CD4-positive, alpha-beta T cell (primary cell): ENCODE results near the gene OR51B2. TPM values are rescaled to one million over a fixed set of nuclear protein-coding genes. Genes with fewer than 3 reads are reported as not detected.

Experiments
- ATAC-seq: fragments of 200-7000 bp; cut with Tn5 transposase; one replicate; pipeline ENCODE4 v1.10.0; 2022; ENCODE audit warnings: mild to moderate bottlenecking; ENCODE audit not compliant: poor library complexity
- CTCF ChIA-PET: fragments of 350-600 bp; sonication (Branson Sonifier 250); formaldehyde crosslinking; loops from one replicate; lab custom pipeline; 2021; ENCODE audit warnings: antibody characterized with exemption, inconsistent platforms; lab: Charles Lee
- POLR2A ChIA-PET: fragments of 350-600 bp; sonication (Branson Sonifier 250); formaldehyde crosslinking; loops from one replicate; lab custom pipeline; 2021; ENCODE audit warnings: antibody characterized with exemption, inconsistent platforms; lab: Charles Lee
- DNase-seq, 14 experiments: peaks; one replicate each; pipeline ENCODE4 v3.0.0-alpha.2; 2013 to 2020; ENCODE audit warnings: mixed read lengths in 2 of 14
- H3K27ac ChIP-seq, 2 donors: one replicate each; pipeline versions ENCODE4 v1.5.1 to v1.7.0; 2013; ENCODE audit warnings: low read length in 2 of 2, low read depth in 1 of 2, mild to moderate bottlenecking in 1 of 2
- H3K27me3 ChIP-seq, 2 experiments: 1 replicate in 1 of 2; 2 replicates in 1 of 2; pipeline versions ENCODE4 v1.6.1 to v1.7.0; 2013; ENCODE audit warnings: low read length in 2 of 2, control low read depth in 1 of 2, mild to moderate bottlenecking in 1 of 2, moderate library complexity in 1 of 2; ENCODE audit not compliant: insufficient read depth in 2 of 2, control insufficient read depth in 1 of 2
- H3K36me3 ChIP-seq: one replicate; pipeline ENCODE4 v1.6.1; 2013; ENCODE audit warnings: low read length, control low read depth; ENCODE audit not compliant: insufficient read depth
- H3K4me1 ChIP-seq: one replicate; pipeline ENCODE4 v1.6.1; 2013; ENCODE audit warnings: low read length, control low read depth; ENCODE audit not compliant: insufficient read depth
- H3K4me3 ChIP-seq: one replicate; pipeline ENCODE4 v1.5.1; 2013; ENCODE audit warnings: mild to moderate bottlenecking, low read length, moderate library complexity
- H3K9me3 ChIP-seq, 2 experiments: 1 replicate in 1 of 2; 2 replicates in 1 of 2; pipeline versions ENCODE4 v1.6.1 to v1.7.0; 2013; ENCODE audit warnings: low read length in 2 of 2, mild to moderate bottlenecking in 2 of 2, control low read depth in 1 of 2, moderate library complexity in 1 of 2; ENCODE audit not compliant: control insufficient read depth in 1 of 2, insufficient read depth in 1 of 2
- H3K27ac Mint-ChIP-seq: one replicate; pipeline ENCODE4 v1.8.0; 2020; ENCODE audit warnings: mixed read lengths
- H3K27me3 Mint-ChIP-seq: one replicate; pipeline ENCODE4 v1.8.0; 2021; ENCODE audit warnings: mixed read lengths
- H3K36me3 Mint-ChIP-seq: one replicate; pipeline ENCODE4 v1.8.0; 2021; ENCODE audit warnings: low read depth, mixed read lengths
- H3K4me1 Mint-ChIP-seq: one replicate; pipeline ENCODE4 v1.8.0; 2021; ENCODE audit warnings: low read depth, mixed read lengths
- H3K4me3 Mint-ChIP-seq: one replicate; pipeline ENCODE4 v1.8.0; 2020; ENCODE audit warnings: mild to moderate bottlenecking, mixed read lengths
- H3K9me3 Mint-ChIP-seq: one replicate; pipeline ENCODE4 v1.8.0; 2020; ENCODE audit warnings: mixed read lengths
- CTCF ChIP-seq: fragments of 200-600 bp; IDR thresholded peaks from one replicate; pipeline ENCODE4 v1.8.0; 2022; ENCODE audit warnings: antibody characterized with exemption, mild to moderate bottlenecking
- intact Hi-C, 2 experiments: fragments of 100-400 bp; cut with DNase I in 1 of 2; cut with micrococcal nuclease in 1 of 2; formaldehyde crosslinking; loops; one replicate each; pipeline versions ENCODE4 v1.15.1 to v1.9.0; 2023 to 2025; cut with DNase I, micrococcal nuclease
- total RNA-seq, 174 experiments: library from RNA in 2 of 174; stranded (reverse) in 2 of 174; gene quantifications; one replicate each; pipeline ENCODE4 v1.2.3 and lab custom pipeline; 2021 to 2026

The OR51B2 gene
- total RNA-seq, 2 experiments from 2014 or later = not detected

GRCh38 chr11:5277807-5278382, 46.2 kb downstream of the OR51B2 start:
- Mint-ChIP-seq H3K9me3 (no peaks in the 10 kb centered on the region), H3K4me3 (no peak overlapping the region), H3K27ac (no peak overlapping the region), H3K4me1 (no peaks in the 10 kb centered on the region), H3K36me3 (no peaks in the 10 kb centered on the region), H3K27me3 (no peaks in the 10 kb centered on the region)
- intact Hi-C loops = no loop called here
- CTCF ChIA-PET = no interaction called here
- H3K36me3 ChIP-seq = no peaks in the 10 kb centered on the region
- ATAC-seq (no peak), DNase-seq (no peak)
- no peaks in the 10 kb centered on the region for H3K9me3 ChIP-seq
- no peaks in the 10 kb centered on the region for H3K27me3 ChIP-seq
- H3K27ac ChIP-seq = no peak overlapping the region
- POLR2A ChIA-PET = no interaction called here
- H3K4me3 ChIP-seq = no peak overlapping the region
- H3K4me1 ChIP-seq = no peaks in the 10 kb centered on the region
- no peak for TF ChIP-seq CTCF

- no peaks in the 10 kb centered on the region for H3K36me3 ChIP-seq
- ATAC-seq (no peak), DNase-seq (no peak)
- Mint-ChIP-seq H3K27ac (no peak overlapping the region), H3K9me3 (no peaks in the 10 kb centered on the region), H3K36me3 (no peaks in the 10 kb centered on the region), H3K4me3 (no peak overlapping the region), H3K4me1 (no peaks in the 10 kb centered on the region), H3K27me3 (no peaks in the 10 kb centered on the region)
- no peaks in the 10 kb centered on the region for H3K4me1 ChIP-seq
- no peak overlapping the region for H3K27ac ChIP-seq
- POLR2A ChIA-PET = no interaction called here
- no peak overlapping the region for H3K4me3 ChIP-seq
- no peak for TF ChIP-seq CTCF
- intact Hi-C loops = no loop called here
- CTCF ChIA-PET = no interaction called here
- H3K9me3 ChIP-seq = no peaks in the 10 kb centered on the region
- H3K27me3 ChIP-seq = no peaks in the 10 kb centered on the region
These were observed 47.4 kb downstream of the OR51B2 start for GRCh38 chr11:5276697-5277096.

GRCh38 chr11:5275369-5276110, 48.6 kb downstream of the OR51B2 start:
- Histone ChIP-seq H3K4me3 (no peak overlapping the region), H3K9me3 (no peaks in the 10 kb centered on the region), H3K4me1 (no peaks in the 10 kb centered on the region), H3K27ac (no peak overlapping the region), H3K36me3 (no peaks in the 10 kb centered on the region), H3K27me3 (no peaks in the 10 kb centered on the region)
- no peak for TF ChIP-seq CTCF
- POLR2A ChIA-PET = no interaction called here
- H3K36me3 Mint-ChIP-seq = no peaks in the 10 kb centered on the region
- H3K9me3 Mint-ChIP-seq = no peaks in the 10 kb centered on the region
- H3K27ac Mint-ChIP-seq = no peak overlapping the region
- CTCF ChIA-PET = no interaction called here
- H3K27me3 Mint-ChIP-seq = no peaks in the 10 kb centered on the region
- intact Hi-C loops = no loop called here
- no peaks in the 10 kb centered on the region for H3K4me1 Mint-ChIP-seq
- no peak for ATAC-seq
- H3K4me3 Mint-ChIP-seq = no peak overlapping the region
- no peak for DNase-seq
